Stimulated activated CD8-positive, alpha-beta memory T cell treated with anti-CD3 and anti-CD28 coated beads, Interleukin-15, amount 100 ng/mL, for 24 hours (primary cell): Measurements from ENCODE around the gene ATG101.
A peak's percentile ranks its signal among the peaks of the same experiment; 100 is the strongest.

Source experiments
- DNase-seq: peaks from one replicate; pipeline ENCODE4 v3.0.0-alpha.2; 2020; ENCODE audit warnings: low read depth

ATG101 gene, protein sequence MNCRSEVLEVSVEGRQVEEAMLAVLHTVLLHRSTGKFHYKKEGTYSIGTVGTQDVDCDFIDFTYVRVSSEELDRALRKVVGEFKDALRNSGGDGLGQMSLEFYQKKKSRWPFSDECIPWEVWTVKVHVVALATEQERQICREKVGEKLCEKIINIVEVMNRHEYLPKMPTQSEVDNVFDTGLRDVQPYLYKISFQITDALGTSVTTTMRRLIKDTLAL

GRCh38 chr12:52069327-52070184, at the start of gene ATG101:
Gene ATG101 (plus strand): TSS chr12:52069978. CDS start chr12:52073651, 3,673 bp downstream.
- DNase-seq, result peak; percentile 69

- DNase-seq, result no peak
Measured at GRCh38 chr12:52020539-52021336, 49.0 kb upstream of the ATG101 start.

DNA sequence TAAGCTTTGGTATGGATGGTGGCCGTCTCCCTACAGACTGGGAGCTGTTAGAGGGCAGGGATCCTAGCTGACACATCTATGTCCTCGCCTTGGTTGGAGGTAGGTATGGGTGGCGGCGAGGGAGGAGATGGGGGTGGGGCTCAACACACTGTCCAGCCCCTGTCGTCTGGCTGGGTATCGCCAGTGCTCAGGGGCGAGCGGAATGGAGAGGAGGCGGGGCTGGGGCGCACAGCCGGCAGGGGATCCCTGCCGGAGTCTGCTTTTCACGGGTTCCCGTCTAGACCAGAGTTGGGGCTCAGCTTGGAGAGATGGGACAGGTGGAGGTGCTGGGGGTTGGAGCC, 47.0 kb upstream of the ATG101 start:
- DNase-seq, result no peak

DNA sequence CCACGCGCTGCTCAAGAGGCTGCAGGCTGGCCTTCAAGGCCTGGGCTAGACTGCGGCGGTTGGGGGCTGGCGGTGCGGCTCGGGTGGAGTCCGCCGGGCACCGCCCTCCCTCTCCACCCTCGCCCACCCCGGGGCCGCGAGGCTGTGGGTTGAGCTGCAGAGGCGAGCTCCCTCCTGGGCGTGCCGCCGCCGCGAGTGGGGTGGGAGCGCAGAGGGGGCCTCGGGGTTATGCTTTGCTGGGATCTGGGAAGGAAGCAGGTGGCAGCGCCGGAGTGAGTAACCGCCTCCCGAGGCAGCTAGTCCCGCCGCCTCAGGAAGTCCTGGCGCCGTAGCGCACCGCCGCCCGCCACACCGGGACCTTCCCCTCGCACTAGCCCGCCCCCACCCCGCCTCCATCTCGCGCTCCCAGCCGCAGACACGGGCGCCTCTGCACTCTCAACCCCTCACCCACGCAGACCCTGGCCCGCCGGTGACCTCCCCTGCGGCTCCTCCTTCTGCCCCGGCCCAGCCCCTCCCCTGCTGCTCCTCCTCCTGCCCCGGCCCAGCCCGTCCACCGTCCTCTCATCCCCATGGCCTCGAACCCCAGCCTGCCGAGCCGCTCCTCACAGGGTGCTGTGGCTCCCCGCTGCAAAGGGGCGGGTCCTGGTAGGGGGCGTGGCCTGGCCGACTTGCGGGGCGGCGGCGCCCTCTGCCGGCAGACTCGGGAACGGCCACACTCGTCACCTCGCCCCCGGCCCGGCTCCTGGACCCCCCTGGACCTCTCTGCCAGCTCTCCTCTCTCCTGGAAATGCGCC, 46.4 kb upstream of the ATG101 start:
- peak; percentile 90 for DNase-seq

DNA sequence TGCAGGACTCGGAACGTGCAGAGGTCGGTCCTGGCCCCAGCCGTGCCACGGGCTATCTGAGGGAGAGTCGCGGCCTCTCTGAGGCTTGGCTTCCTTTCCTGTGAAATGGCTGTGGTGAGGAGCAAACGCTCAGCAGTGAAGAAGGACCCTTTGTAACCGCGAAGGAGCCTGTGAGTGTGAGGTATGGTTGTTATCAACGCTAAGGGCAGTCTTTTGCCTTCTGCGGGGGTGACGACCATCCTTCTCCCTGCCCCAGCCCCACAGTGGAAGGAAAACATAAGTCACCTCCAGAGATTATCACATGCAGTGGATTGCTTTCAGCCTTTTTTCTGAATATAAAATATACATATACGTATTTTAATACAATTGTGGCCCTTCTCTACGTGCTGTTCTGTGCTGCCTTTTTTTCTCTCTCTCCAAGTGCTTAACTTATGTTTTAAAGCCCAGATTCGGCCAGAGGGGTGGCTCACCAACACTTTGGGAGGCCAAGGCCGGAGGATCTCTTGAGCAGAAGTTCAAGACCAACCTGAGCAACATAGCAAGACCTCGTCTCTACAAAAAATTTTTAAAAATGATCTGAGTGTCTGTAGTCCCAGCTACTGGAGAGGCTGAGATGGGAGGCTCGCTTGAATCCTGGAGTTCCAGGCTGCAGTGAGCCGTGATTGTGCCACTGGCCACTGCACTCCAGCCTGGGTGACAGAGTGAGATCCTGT, 45.6 kb upstream of the ATG101 start:
- DNase-seq, result no peak

- no peak for DNase-seq
Measured at GRCh38 chr12:52024845-52025230, 44.9 kb upstream of the ATG101 start.

GRCh38 chr12:52026263-52026662, 43.5 kb upstream of the ATG101 start:
- no peak for DNase-seq

- no peak for DNase-seq
Measured at GRCh38 chr12:52027085-52027843, 42.5 kb upstream of the ATG101 start.

GRCh38 chr12:52029685-52030084, 40.1 kb upstream of the ATG101 start:
- DNase-seq, result no peak

DNA sequence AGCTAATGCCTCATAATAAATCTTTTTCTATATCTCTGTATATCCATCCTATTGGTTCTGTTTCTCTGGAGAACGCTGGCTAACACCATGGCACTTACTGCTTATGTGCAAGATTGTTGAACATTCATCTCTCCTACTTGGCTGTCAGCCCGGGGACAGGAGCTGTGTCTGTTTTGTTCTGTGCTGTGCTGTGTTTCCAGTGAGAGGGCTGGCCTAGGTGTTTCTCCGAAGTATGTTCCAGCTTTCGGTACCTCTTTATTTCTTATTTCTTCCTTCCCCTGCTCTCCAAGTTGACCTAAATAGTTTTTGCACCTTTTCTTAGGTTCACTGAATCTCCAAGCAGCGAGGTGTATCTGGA, 37.4 kb upstream of the ATG101 start:
- DNase-seq, result no peak

GRCh38 chr12:52032804-52033445, 36.9 kb upstream of the ATG101 start:
- DNase-seq, result peak; percentile 59

DNA sequence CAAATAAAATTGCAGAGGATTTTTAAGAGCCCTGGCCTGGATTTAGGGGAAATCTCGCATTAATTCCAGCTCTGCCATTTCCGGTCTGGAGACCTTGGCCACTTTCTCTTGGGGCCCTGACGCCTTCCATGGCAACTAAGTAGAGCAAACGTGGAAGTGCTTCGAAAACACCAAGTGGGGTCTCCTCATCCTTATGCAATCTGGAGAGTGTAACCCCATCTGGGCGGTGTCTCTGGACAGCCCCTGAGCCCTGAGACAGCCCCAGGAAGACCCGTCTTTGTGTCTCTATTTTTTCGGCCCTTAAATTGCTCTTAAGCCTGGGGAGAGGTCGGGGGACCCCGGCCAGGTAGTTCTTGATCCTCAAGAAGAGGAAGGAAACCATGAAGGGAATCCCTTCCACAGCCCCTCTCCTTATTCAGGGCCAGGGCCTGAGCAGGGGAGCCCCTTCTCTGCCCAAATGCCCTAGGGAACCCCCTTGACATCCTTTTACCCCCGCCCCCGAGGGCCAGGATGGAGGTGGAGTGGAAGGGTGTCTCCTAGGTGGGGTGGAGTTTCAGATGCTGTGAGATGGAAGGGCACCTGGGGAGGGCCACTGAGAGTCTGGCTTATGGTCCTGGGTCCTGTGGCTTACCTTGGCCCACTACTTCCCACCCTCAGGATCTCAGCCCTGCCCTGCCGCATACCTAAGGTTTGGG, 36.2 kb upstream of the ATG101 start:
- no peak for DNase-seq

DNA sequence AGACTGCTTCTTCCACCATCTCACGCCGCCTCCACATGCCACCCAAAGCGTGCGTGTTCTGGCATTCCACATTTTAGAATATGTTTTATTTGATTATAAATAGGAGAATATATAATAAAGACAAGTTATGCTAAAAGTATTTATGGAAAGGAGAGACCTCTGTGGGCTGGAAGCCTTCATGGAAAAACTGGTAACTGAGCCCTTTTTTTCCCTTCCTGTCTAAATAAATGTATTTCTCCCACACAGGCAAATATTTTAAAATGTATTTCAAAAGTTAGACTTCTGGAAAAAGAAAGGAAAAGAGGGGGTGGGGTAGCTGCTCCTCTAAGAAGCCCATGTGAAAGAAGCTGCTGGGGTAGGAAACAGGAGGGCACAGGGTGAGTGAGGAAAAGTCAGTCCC, 34.6 kb upstream of the ATG101 start:
- no peak for DNase-seq

- no peak for DNase-seq
Measured at GRCh38 chr12:52035926-52036325, 33.9 kb upstream of the ATG101 start.

DNA sequence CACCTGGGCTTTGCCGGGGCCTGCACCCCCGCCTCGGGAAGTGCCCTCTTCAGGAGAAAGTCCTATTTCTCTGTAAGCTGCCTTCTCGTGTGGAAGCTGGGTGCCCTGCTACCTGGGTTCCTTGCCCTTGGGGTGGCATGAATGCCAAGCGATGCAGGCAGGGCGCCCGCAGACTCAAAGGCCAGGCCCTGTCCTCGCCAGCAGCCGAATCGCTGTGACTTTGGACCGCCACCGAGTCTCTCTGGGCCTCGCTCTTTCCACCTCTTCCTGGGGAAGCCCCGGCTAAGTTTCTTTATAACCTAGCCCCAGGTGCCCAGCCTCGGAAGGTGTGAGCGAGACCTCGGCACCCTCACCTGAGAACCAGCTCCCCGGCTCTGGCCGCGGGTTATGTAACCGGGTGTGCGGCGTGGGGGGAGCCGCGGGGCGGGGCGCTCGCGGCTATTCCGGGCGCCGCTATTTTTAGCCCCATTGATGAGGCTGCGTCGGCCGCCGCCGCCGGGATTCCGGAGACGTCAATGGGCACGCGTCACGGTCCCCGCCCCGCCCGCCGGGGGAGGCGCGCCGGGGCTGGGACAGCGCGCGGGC, 33.1 kb upstream of the ATG101 start:
- DNase-seq, result peak; percentile 56

GRCh38 chr12:52037248-52037861, 32.4 kb upstream of the ATG101 start:
- DNase-seq, result no peak

DNA sequence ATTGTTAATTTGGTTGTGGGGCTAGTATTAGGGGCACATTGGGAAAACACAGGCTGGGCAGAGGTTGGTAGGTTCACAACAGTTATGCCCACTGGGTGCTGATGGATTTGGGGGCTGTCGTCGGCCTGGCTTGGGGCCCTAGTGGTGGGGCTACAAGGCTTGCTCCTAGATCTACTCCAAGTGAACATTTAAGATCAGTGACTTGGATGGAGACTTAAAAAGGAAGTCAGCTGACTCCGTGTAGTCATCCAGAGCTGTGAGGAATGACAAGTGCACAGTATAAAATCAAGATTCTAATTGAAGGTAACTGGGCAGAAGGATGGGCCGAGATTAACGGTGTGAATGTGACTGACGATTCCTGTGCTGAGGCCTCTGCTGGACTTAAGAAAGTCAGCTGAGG, 31.3 kb upstream of the ATG101 start:
- no peak for DNase-seq

GRCh38 chr12:52041035-52041434, 28.7 kb upstream of the ATG101 start:
- DNase-seq, result no peak

DNA sequence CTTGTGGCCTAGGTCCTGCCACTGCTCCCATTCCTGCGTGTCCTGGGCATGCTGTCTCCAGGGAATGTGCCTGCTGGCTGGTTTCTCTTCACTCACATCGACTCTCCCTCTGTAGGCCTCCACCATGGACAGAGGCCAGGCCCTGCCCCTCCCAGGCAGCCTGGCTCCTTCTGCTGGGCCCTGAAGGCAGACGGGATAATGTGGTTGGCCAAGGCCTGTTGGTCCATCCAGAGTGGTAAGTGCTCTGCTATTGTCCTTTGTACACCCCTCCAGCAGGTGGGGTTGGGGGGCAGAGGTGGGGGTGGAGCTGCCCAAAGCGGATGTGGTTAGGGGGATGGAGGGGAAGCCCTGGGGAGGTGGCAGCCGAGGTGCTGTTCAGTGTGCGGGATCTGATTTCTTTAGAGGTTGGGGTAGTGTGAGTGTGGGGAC, 28.1 kb upstream of the ATG101 start:
- no peak for DNase-seq
